Gastroesophageal sphincter (tissue), 3 donors: ENCODE data around the gene CERCAM.
A peak's percentile ranks its signal among the peaks of the same experiment; 100 is the strongest.

Experiments used
- EP300 ChIP-seq: sonication (generic); formaldehyde crosslinking; IDR thresholded peaks from one replicate; pipeline ENCODE4 v1.6.1; 2017; ENCODE audit warnings: antibody characterized with exemption, mild to moderate bottlenecking
- POLR2A ChIP-seq, 2 donors: fragments of 450-650 bp; IDR thresholded peaks; one replicate each; pipeline ENCODE4 v1.6.1; 2017; ENCODE audit warnings: antibody characterized with exemption in 2 of 2, mild to moderate bottlenecking in 2 of 2, moderate library complexity in 1 of 2
- TF ChIP-seq, protein P1 (sequence below), 4 experiments: fragments of 200-600 bp in 2 of 4; fragments of 450-650 bp in 2 of 4; sonication (generic) in 1 of 4; IDR thresholded peaks; one replicate each; pipeline ENCODE4 v1.5.1; 2017 to 2019; ENCODE audit warnings: antibody characterized with exemption in 4 of 4, mild to moderate bottlenecking in 2 of 4, moderate library complexity in 2 of 4

DNA sequence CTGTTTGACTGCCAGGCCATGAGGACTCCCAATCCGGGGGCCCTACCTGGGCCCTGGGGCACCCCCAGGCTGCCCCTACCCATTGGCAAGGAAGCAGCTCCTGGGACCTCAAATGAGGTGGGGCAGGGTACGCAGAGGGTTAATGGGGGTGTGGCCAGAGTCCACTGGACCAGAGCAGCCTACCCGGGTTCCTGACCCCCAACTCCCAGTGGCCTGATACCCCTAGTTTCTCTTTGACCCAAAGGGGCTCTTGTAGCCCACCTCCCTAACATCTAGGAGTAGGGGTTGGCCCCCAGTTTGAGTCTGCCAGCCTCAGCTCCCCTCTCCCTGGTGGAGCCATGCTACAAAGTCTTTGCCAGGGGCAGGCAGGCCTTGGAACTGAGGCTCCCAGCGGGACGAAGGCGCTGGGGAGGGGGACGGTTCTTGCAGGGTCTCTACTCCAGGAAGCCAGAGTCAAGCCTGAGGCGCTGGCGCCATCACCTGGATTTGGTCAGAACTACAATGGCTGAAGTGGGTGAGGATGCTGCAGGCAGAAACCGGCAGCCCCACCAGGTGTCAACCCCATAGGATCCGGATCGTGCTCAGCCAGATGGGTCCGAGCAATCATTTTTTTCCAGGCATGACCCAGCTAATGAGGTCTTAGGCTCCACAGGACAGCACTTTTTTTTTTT is 8.4 kb upstream of the CERCAM start:
- no peak for TF ChIP-seq POLR2A (IDR thresholded peaks at IDR 0.05)
- TF ChIP-seq, protein P1, sequence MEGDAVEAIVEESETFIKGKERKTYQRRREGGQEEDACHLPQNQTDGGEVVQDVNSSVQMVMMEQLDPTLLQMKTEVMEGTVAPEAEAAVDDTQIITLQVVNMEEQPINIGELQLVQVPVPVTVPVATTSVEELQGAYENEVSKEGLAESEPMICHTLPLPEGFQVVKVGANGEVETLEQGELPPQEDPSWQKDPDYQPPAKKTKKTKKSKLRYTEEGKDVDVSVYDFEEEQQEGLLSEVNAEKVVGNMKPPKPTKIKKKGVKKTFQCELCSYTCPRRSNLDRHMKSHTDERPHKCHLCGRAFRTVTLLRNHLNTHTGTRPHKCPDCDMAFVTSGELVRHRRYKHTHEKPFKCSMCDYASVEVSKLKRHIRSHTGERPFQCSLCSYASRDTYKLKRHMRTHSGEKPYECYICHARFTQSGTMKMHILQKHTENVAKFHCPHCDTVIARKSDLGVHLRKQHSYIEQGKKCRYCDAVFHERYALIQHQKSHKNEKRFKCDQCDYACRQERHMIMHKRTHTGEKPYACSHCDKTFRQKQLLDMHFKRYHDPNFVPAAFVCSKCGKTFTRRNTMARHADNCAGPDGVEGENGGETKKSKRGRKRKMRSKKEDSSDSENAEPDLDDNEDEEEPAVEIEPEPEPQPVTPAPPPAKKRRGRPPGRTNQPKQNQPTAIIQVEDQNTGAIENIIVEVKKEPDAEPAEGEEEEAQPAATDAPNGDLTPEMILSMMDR (IDR thresholded peaks at IDR 0.05), result peak in 3 of 4 experiments; percentile 42 to 55 (median 47)
- no peak for TF ChIP-seq EP300
